Cardiac septum (tissue), 1 donor: Measurements from ENCODE around the gene PLCH1. TPM values are rescaled to one million over a fixed set of nuclear protein-coding genes. Genes with fewer than 3 reads are reported as not detected.
"Not testable (repeated sequence)": the region's sequence is repeated elsewhere in the genome, so short reads cannot be mapped to it uniquely, and the experiment has no call there.

Source experiments
- DNase-seq: peaks from one replicate; pipeline ENCODE4 v3.0.0-alpha.2; 2020; ENCODE audit warnings: low spot score
- intact Hi-C: fragments of 100-400 bp; cut with DNase I; formaldehyde crosslinking; loops from one replicate; pipeline ENCODE4 v1.14.0; 2022
- total RNA-seq: library from RNA; stranded (reverse); fragmentation: NEBNext Ultra II Directional; extraction: Animal tissue kit (Norgen Biotek cat#: 25700); gene quantifications from one replicate; pipeline ENCODE4 v1.2.1, GENCODE V29; 2021
- donor health status: DM: no; HTN: no; CAD: no.

Gene PLCH1
- total RNA-seq, 1 donor from 2014 or later: 0.16 TPM

DNA sequence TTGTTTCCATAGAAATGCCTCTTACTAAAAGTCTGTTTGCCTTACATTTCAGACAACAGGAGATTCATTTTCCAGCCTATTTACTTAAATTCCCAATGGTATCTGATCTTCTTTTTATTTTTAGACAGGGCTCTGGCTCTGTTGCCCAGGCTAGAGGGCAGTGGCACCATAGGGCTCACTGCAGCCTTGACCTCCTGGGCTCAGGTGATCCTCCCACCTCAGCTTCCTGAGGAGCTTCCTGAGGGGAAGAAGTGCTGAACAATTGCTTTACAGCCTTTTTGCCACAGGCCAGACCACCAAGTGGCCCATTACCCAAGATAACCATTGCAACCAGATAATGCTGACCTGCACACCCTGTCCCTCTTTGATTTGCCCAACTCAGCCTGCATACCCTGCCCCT, 126.3 kb downstream of the PLCH1 start:
- no peak for DNase-seq
- intact Hi-C loops: no loop called here

GRCh38 chr3:155617346-155617925, 127.4 kb downstream of the PLCH1 start:
- intact Hi-C loops: no loop called here

DNA sequence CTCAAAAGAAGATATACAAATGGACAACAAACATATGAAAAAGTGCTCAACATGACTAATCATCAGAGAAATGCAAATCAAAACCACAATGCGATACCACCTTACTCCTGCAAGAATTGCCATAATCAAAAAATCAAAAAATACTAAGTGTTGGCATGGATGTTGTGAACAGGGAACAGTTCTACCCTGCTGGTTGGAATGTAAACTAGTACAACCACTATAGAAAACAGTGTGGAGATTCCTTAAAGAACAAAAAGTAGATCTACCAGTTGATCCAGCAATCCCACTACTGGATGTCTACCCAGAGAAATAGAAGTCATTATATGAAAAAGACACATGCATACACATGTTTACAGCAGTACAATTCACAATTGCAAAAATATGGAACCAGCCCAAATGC, 129.7 kb downstream of the PLCH1 start:
- DNase-seq, intact Hi-C loops: not testable (repeated sequence)

More at GRCh38 chr3:155617346-155617925, 127.4 kb downstream of the PLCH1 start:
- no peak for DNase-seq

DNA sequence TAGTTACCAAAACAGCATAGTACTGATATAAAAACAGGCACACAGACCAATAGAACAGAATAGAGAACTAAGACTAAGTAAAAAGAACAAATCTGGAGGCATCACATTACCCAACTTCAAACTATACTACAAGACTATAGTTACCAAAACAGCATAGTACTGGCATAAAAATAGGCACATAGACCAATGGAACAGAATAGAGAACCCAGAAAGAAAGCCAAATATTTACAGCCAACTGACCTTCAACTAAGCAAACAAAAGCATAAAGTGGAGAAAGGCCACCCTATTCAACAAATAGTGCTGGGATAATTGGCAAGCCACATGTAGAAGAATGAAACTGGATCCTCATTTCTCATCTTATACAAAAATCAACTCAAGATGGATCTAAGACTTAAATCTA, 130.5 kb downstream of the PLCH1 start:
- DNase-seq, intact Hi-C loops: not testable (repeated sequence)

GRCh38 chr3:155611456-155611855, 133.4 kb downstream of the PLCH1 start:
- DNase-seq: no peak
- intact Hi-C loops: no loop called here

GRCh38 chr3:155609586-155609985, 135.3 kb downstream of the PLCH1 start:
- no peak for DNase-seq
- intact Hi-C loops: no loop called here

GRCh38 chr3:155608228-155608920, 136.5 kb downstream of the PLCH1 start:
- intact Hi-C loops: no loop called here
- no peak for DNase-seq

GRCh38 chr3:155607761-155608160, 137.1 kb downstream of the PLCH1 start:
- intact Hi-C loops: no loop called here
- no peak for DNase-seq

- intact Hi-C loops: no loop called here
- DNase-seq: no peak
These were observed 139.3 kb downstream of the PLCH1 start for GRCh38 chr3:155605571-155605970.

DNA sequence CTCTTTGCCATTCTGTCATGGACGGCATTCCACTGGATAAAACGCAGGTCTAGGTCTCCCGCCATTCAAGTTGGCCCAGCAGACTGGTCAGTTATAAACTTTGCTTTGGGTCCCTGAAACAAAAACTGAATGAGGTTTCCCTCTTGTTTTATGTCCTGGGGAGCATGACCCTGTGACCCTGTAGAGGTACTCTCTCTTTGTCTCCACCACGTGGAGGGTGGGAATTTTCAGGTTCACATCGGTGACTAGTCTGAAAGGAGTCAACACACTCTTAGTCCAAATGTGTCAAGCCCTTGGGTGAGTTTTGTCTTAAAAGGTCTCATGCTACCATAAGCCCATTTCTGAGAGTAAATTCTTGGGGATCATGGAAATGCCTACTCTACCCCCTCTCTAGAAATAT, 139.9 kb downstream of the PLCH1 start:
- no peak for DNase-seq
- intact Hi-C loops: no loop called here

DNA sequence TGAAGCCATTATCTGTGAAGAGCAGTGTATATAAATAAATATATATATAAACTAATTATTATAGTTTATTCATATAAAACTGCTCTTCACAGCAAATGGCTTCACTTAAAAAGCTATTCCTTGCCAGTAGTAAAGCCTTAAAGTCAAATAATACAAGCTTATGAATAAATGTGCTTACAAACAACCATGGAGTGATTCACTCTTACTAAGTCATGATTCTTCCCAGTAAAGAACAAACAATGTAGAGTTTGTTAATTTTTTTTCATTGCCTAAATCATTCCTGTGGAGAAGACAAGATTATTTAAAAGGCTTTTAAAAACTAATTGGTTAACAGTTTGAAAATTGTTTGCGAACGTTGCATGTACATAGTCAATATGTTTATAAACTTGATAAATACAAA, 140.7 kb downstream of the PLCH1 start:
- DNase-seq: no peak
- intact Hi-C loops: no loop called here

DNA sequence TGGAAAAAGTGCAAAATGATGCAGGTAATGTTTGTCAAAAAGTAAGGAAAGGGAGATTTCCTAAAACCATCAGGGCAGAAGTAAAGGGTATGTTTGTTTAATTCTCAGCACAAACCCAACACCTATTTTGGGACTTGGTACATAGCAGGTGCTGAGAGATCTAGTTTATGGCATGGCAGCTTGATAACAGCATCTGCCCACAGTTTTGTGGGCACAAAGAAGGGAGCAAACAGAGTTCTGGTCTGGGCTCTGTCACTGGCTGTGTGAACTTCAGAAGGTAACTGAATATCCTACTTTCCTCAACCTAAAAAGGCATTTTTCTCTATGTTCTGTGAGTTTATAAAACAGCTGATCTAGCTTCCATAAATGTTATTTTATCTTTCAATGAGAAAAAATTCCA, 141.6 kb downstream of the PLCH1 start:
- DNase-seq: no peak
- intact Hi-C loops: no loop called here

DNA sequence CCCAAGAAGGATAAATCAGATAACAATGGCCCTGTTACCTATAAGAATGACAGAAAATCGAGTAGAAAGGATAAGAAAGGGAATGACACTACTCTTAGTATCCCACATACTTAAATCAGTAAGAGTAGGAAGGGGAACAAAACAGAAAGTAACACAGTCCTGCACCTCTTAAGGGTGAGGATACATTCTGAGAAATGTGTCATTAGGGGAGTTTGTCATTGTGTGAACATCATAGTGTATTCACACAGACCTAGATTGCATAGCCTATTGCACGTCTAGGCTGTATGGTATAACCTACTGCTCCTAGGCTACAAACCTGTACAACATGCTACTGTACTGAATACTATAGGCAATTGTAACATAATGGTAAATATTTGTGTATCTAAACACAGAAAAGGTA, 142.6 kb downstream of the PLCH1 start:
- intact Hi-C loops: no loop called here
- DNase-seq: no peak

GRCh38 chr3:155598671-155599070, 146.2 kb downstream of the PLCH1 start:
- DNase-seq: no peak
- intact Hi-C loops: no loop called here

DNA sequence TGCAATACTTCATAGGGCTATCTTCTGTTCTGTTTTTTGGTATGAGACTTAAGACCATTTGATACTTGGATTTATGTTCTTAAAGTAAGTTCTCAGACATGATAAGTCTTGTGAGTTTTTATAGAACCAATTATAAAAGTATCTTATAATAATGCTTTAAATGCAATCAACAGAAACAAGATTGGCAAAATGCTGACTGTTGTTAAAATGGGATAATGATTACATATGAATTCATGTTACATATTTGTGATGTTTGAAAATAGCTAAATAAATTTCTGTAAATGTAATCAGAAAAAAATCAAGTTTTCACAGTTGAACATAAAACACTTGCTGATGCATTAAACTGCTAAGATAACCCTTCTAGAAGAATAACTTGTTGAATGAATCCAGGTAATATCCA, 148.3 kb downstream of the PLCH1 start:
- intact Hi-C loops: no loop called here
- no peak for DNase-seq

DNA sequence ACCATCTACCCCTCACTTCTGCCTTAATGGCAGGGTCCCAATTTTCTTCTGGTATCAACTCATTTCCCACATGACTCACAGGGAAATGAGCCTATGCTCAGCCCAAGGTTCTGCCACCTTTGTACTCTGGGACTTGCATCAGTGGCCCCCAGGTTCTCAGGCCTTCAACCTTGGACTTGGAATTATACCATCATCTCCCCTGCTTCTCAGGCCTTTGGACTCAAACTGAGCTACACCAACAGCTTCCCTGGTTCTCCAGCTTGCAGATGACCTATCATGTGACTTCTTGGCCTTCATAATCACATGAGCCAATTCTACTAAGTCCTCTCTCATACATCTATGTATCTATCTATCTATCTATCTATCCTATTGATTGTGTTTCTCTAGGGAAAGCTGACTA, 149.5 kb downstream of the PLCH1 start:
- DNase-seq: no peak
- intact Hi-C loops: no loop called here

GRCh38 chr3:155594526-155595187, 150.2 kb downstream of the PLCH1 start:
- intact Hi-C loops: no loop called here
- no peak for DNase-seq

DNA sequence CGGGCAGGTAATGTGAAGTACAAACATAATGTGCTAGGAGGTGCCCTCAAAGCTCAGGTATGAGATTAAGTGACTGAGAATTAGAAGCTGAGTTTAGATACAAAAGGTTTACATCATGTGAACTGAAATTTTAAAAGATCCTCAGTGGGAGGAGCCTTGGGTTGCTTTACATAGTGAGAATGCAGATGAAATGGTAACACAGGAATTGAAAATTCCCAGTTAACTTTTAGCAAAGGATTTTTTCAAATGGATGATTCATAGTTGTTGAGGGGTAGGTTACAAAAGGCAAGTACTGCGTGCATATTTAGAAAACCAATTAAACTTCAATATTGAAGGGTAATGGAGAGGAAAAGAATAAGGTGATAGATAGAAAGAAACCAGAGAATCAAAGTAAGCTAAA, 157.3 kb downstream of the PLCH1 start:
- intact Hi-C loops: no loop called here
- DNase-seq: no peak

GRCh38 chr3:155585384-155585783, 159.5 kb downstream of the PLCH1 start:
- DNase-seq: no peak
- intact Hi-C loops: no loop called here

DNA sequence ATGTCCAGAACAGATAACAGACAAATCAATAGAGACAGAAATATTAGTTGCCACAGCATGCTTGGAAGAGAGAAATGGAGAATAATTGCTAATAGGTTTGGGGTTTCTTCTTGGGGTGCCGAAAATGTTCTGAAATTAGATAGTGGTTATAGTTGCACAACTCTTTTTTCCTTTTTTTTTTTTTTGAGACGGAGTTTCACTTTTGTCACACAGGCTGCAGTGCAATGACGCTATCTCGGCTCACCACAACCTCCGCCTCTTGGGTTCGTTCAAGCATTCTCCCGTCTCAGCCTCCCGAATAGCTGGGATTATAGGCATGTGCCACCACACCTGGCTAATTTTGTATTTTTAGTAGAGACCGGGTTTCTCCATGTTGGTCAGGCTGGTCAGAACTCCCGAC, 163.3 kb downstream of the PLCH1 start:
- intact Hi-C loops: no loop called here

GRCh38 chr3:155572085-155572484, 172.8 kb downstream of the PLCH1 start:
- no peak for DNase-seq

More for the DNA sequence above, 163.3 kb downstream of the PLCH1 start:
- no peak for DNase-seq

More at GRCh38 chr3:155572085-155572484, 172.8 kb downstream of the PLCH1 start:
- intact Hi-C loops: no loop called here
